HT-29 (cell line): ENCODE results near the gene RLBP1. TPM values are rescaled to one million over a fixed set of nuclear protein-coding genes. Genes with fewer than 3 reads are reported as not detected.

ENCODE experiments used
- DNase-seq: peaks from one replicate; pipeline ENCODE4 v3.0.0-alpha.2; 2015; ENCODE audit warnings: low spot score
- total RNA-seq: library from RNA; depleted of rRNA; stranded (reverse); fragments of >200 nt; shearing (Covaris generic); gene quantifications from 2 replicates; pipeline ENCODE4 v1.2.3, GENCODE V29; 2014; rRNA removed

Gene RLBP1
- total RNA-seq, 1 experiment from 2014 or later, result not detected

GRCh38 chr15:89178307-89178977 is 42.9 kb downstream of the RLBP1 start:
- DNase-seq, result no peak

- peak; percentile 82 for DNase-seq
These were observed 43.6 kb downstream of the RLBP1 start for GRCh38 chr15:89177633-89178306.

GRCh38 chr15:89177116-89177515 is 44.3 kb downstream of the RLBP1 start:
- DNase-seq, result no peak

GRCh38 chr15:89175617-89176191 is 45.7 kb downstream of the RLBP1 start:
- no peak for DNase-seq

- DNase-seq, result no peak
These were observed 46.9 kb downstream of the RLBP1 start for GRCh38 chr15:89174476-89174875.

- DNase-seq, result no peak
These were observed 48.5 kb downstream of the RLBP1 start for GRCh38 chr15:89172921-89173320.

- peak; percentile 92 for DNase-seq
These were observed 50.0 kb downstream of the RLBP1 start for GRCh38 chr15:89171136-89172072.

GRCh38 chr15:89170364-89170763 is 51.0 kb downstream of the RLBP1 start:
- DNase-seq, result no peak

- DNase-seq, result no peak
These were observed 53.0 kb downstream of the RLBP1 start for GRCh38 chr15:89168316-89168833.

- peak; percentile 59 for DNase-seq
These were observed 53.9 kb downstream of the RLBP1 start for GRCh38 chr15:89167267-89168176.

GRCh38 chr15:89165677-89166076 is 55.7 kb downstream of the RLBP1 start:
- no peak for DNase-seq

- DNase-seq, result no peak
These were observed 56.6 kb downstream of the RLBP1 start for GRCh38 chr15:89164712-89165211.

GRCh38 chr15:89163271-89164055 is 57.9 kb downstream of the RLBP1 start:
- no peak for DNase-seq

GRCh38 chr15:89161666-89162065 is 59.7 kb downstream of the RLBP1 start:
- no peak for DNase-seq

Other genes with a start within 250 kb of the RLBP1 start
- gene ABHD2, start 133.1 kb downstream of the RLBP1 start, total RNA-seq, result 156 and 181 TPM in 2 replicates
- 44.4 and 59.1 TPM in 2 replicates for gene FANCI, start 22.4 kb upstream of the RLBP1 start, total RNA-seq
- 159 and 161 TPM in 2 replicates for gene POLG, start 113.2 kb upstream of the RLBP1 start, total RNA-seq